Stimulated activated CD8-positive, alpha-beta memory T cell treated with anti-CD3 and anti-CD28 coated beads, Interleukin-12 subunit alpha, Interleukin-12 subunit beta, amount 100 ng/mL, for 24 hours (primary cell): Measurements from ENCODE around the gene CRY2.
"Not testable (repeated sequence)": the region's sequence is repeated elsewhere in the genome, so short reads cannot be mapped to it uniquely, and the experiment has no call there.

Source experiments
- DNase-seq: peaks from one replicate; pipeline ENCODE4 v3.0.0-alpha.2; 2020; ENCODE audit errors: extremely low read depth

CRY2 gene

GRCh38 chr11:45846974-45847910 is at the start of gene CRY2:
Gene CRY2 (plus strand): TSS chr11:45847475. CDS start chr11:45847491, 16 bp downstream.
- DNase-seq, result peak; percentile 98

- no peak for DNase-seq
Observed at GRCh38 chr11:45798793-45799441, 48.4 kb upstream of the CRY2 start.

- no peak for DNase-seq
Observed at GRCh38 chr11:45799562-45799961, 47.7 kb upstream of the CRY2 start.

GRCh38 chr11:45800261-45800660 is 47.0 kb upstream of the CRY2 start:
- no peak for DNase-seq

DNA sequence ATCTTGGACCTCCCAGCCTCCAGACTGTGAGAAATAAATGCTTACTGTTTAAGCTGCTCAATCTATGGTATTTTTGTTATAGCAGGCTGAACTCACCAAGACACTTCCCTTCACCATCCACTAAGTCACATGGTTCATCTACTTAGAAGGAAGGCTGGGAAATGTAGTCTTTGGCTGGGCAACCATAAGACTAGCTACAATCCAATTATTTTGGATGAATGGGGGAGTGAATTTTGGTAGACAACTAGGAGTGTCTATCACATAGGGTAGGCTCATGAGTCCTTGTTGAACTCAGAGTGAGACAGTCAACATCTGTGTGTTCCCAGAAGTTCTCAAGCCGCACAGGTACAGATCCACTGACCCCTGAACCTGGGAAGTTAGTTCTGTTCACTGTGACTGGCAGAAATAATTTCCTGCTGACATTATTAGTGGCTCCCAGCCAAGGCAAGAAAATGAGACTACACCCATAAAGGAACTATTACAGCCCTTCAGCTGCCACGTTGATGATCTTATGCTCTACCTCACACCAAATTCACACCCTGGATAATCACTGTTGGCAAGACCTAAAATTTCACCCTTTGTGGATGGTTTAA is 45.5 kb upstream of the CRY2 start:
- DNase-seq, result no peak

GRCh38 chr11:45802531-45803317 is 44.6 kb upstream of the CRY2 start:
- no peak for DNase-seq

- DNase-seq, result no peak
Observed at GRCh38 chr11:45803971-45804760, 43.1 kb upstream of the CRY2 start.

DNA sequence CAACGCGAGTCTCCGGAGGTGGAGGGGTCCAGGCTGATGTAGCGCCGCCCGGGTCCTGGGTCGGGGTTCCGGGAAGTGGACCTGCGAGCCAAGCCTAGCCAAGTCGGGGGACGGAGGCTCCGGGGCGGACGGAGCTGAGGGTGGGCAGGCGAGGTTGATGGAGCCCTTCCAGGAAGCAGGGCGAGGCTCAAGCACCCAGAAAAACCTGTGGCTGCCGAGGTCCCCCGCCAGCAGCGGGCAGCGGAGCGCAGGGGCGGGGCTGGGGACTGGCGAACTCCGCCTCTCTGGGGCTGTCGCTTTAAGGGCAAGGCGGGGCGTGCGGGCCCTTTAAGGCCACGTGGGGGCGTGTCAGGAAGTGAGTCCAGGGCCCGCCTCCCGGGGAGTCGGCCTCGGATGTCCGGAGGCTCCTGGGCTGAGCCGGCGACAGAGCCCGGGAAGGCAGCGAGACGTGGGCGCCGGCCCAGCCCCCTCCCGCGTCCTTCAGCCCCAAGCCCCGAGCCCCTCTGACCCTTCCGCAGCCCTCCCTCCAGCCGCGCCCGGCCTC is 42.4 kb upstream of the CRY2 start, which contains the start of gene SLC35C1:
TSS of gene SLC35C1 (plus strand) at position 389 of the 544 bp plus-strand sequence. CDS start 653 bp downstream, outside the sequence.
- DNase-seq, result peak; percentile 90

GRCh38 chr11:45805305-45806071 is 41.8 kb upstream of the CRY2 start:
- DNase-seq, result no peak

DNA sequence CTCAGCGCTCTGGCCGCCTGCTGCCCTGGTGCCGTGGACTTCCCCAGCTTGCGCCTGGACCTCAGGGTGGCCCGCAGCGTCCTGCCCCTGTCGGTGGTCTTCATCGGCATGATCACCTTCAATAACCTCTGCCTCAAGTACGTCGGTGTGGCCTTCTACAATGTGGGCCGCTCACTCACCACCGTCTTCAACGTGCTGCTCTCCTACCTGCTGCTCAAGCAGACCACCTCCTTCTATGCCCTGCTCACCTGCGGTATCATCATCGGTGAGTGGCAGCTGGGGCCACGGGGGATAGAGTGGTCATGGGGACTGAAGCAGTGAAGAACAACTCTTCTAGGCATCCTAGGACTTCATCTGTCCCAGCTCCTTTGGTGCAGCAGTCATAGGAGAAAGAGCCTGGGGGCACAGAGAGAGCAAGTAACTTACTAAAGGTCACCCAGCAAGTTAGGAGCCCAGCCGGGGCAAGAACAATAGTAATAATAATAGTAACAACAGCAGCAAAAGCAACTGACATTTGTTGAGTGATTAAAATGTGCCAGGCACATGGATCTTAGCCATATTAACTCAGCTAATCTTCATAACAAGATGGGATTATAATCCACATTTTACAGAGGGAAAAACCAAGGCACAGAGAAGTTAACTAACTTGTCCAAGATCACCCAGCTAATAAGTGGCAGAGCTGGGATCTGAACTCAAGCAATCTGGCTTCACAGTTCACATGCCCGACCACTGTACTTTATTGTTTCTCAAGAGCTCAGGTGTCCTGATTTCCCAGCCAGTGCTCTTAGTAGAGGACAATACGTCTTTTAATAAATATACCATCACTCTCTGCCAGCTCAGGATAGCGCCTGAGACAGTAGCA is 41.0 kb upstream of the CRY2 start:
- DNase-seq, result no peak

DNA sequence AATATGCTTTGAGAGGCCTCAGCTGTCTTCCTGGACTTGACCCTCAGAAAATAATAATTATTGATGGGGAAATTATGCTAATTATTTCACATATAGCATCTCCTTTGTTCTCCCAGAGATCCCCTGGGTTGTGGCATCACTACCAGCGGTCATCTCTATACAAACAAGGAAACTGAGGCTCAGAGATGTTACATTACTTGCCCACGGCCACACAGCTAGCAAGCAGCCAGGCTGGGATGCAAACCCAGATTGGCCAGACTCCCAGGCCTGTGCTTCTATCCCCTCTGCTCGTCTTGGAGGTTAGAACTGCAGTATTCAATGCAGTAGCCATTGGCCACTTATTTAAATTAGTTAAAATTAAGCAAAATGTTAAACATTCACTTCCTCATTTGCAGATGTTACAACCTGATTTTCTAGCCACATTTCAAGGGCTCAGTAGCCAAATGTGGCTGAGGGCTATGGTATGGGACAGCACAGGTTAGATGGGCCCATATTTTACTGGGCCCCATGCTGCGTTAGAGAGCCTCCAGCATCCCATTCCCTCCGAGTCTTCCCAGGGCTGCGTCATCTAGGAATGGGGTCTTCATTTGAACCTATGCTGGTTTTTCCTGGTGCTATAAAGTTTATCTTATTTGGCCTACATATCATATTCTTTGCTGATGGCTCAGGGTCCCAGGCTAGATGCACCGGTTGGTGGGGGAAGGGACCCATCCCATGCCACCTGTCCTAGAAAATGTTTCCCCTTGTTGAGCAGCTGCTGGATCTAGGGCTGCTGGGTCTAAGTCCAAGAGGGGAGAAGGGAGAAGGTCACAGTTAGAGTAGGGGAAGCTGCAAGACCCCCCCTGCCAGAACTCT is 40.1 kb upstream of the CRY2 start:
- no peak for DNase-seq

- DNase-seq, result no peak
Observed at GRCh38 chr11:45807792-45808238, 39.5 kb upstream of the CRY2 start.

GRCh38 chr11:45808427-45808826 is 38.8 kb upstream of the CRY2 start:
- DNase-seq, result not testable (repeated sequence)

DNA sequence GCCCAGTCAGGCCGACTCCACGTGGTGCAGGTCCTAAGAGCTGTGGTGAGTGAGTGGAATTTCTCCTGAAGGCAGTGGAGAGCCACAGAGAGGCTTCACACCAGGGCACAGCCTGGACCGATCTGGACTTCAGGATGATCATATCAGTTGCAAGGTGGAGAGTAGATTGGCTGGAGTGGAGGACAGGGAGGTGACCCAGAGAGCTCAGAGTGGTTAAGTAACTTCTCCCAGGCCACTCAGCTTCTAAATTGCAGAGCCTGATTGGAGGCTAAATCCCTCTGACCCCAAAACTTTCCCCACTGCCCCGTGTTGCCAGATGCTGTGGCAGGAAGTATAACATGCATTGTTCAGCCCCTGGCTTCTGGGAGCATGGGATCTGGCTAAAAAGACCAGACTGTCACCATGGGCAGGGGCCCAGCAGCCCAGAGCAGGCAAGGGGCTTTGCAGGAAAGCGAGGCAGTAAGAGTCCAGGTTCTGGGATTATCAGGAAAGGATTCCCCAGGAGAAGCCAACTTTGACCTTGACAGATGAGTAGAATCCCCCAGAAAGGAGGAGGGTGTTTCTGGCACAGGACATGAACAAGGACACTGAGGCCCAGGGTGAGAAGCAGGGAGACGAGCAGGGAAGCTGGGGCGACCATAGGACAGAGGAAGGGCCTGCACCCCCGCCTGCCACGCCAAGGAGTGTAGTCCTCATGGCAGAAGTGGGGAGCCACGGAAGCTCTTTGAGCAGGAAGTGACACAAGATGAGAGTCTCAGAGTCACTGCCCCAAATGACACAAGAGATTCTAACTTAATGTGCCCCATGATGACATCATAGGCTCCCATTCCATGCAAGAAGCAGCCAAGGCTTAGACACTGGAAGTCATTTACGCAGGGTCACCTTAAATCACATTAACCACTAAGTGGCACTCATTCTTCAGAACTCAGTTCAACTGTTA is 37.5 kb upstream of the CRY2 start:
- no peak for DNase-seq

DNA sequence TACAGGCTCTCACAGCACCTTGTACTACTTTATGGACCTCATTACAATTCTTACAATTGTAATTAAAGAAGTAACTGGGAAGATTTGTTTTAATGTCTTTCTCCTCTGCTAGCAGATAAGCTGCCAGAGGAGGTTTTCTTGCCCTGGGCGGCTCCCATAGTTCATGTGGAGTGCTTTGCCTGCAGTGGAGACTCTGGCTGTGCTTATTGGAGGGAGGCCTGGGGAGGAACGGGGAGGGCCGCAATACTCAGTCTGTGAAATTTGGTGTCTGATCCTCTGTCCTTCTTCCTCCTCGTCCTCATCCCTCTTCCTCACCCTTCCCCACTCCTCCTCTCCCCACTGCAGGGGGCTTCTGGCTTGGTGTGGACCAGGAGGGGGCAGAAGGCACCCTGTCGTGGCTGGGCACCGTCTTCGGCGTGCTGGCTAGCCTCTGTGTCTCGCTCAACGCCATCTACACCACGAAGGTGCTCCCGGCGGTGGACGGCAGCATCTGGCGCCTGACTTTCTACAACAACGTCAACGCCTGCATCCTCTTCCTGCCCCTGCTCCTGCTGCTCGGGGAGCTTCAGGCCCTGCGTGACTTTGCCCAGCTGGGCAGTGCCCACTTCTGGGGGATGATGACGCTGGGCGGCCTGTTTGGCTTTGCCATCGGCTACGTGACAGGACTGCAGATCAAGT is 36.7 kb upstream of the CRY2 start:
- no peak for DNase-seq

DNA sequence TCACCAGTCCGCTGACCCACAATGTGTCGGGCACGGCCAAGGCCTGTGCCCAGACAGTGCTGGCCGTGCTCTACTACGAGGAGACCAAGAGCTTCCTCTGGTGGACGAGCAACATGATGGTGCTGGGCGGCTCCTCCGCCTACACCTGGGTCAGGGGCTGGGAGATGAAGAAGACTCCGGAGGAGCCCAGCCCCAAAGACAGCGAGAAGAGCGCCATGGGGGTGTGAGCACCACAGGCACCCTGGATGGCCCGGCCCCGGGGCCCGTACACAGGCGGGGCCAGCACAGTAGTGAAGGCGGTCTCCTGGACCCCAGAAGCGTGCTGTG is 36.2 kb upstream of the CRY2 start:
- DNase-seq, result no peak
